GM12872 (cell line): ENCODE results near the gene XPC.

ENCODE experiments used
- TF ChIP-seq, protein P1 (sequence below): IDR thresholded peaks from 3 replicates; pipeline ENCODE4 v1.5.1; 2011; ENCODE audit warnings: low read depth, mild to moderate bottlenecking, low read length, moderate library complexity; ENCODE audit not compliant: insufficient read depth

Gene XPC

DNA sequence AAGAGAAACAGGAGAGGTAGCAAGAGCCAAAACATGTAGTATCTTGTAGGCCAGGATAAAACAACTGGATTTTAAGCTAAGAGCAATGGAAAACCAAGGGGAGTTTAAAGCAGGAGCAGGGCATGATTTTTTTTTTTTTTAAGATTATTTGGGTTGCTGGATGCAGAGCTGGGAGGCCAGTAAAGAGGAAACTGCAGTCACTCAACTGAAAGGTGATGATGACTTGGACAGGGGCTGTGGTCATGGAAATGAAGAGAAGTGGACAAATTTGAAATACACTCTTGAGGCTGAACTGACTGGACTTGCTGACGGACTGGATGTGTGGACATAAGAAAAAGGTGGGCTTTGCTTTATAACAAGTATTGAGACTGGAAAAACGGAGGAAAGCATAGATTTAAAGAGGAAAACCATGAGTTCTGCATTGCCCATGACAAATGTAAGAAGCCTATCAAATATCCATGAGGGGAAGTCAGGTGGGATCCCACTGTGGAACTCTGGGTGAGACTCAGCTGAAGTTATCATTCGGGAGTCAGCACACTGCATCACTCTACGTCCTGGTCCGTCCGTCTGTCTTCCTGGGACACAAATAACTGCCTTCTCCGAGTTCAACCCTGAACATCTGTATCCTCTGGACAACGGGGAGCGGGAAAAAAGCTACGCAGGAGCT is 688 bp downstream of the XPC start:
- TF ChIP-seq, protein P1, sequence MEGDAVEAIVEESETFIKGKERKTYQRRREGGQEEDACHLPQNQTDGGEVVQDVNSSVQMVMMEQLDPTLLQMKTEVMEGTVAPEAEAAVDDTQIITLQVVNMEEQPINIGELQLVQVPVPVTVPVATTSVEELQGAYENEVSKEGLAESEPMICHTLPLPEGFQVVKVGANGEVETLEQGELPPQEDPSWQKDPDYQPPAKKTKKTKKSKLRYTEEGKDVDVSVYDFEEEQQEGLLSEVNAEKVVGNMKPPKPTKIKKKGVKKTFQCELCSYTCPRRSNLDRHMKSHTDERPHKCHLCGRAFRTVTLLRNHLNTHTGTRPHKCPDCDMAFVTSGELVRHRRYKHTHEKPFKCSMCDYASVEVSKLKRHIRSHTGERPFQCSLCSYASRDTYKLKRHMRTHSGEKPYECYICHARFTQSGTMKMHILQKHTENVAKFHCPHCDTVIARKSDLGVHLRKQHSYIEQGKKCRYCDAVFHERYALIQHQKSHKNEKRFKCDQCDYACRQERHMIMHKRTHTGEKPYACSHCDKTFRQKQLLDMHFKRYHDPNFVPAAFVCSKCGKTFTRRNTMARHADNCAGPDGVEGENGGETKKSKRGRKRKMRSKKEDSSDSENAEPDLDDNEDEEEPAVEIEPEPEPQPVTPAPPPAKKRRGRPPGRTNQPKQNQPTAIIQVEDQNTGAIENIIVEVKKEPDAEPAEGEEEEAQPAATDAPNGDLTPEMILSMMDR: no peak

DNA sequence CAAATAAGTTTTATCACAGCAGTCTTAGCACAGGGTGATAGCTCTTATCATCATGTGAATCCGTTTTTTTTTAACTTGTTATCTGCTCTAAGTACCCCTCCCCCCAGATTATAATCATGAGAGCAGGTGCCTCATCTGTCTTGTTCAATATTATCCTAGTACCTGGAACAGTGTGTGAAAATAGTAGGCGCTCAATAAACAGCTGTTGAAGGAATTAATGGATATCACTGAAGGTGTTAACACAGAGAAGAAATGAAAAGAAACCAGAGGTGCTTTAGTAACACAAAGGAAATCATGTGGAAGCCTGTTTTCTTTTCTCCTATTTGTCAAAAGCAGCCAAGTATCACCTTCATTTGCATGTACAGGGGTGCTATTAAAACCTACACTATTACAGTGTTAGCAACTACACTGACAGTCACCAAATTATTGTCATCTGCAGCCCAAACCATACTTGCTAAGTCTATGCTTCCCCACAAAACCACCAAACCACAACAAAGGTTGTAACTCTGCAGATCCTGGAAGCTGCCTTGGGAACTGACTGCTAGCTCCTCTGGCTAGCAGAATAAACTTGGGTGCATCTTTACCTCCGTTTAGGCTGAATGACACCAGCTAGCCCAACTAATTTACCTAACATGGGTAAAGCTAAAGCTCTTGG is 2.9 kb downstream of the XPC start:
- TF ChIP-seq, protein P1: no peak

GRCh38 chr3:14174483-14174882 is 3.9 kb downstream of the XPC start:
- TF ChIP-seq, protein P1: no peak

DNA sequence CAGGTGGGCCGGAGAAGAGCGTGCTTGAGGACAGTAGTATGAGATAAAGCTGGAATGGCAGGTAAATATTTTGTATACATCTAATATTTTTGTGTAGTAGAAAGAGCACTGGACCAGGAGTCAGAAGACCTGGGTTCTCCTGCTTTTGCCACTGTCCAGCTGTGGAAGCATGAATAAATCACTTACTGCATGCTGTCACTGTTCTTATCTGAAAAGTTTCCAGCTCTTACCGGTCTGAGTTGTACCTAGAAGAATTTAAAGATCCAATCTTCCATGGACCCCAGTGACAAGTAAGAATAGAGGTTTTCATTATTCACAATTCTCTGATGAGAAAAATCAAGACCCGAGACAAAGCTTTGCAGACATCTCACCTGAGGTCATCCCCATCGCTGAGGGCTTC is 5.9 kb downstream of the XPC start:
- TF ChIP-seq, protein P1: no peak

- TF ChIP-seq, protein P1: no peak
Measured at GRCh38 chr3:14170531-14171159, 7.8 kb downstream of the XPC start.

DNA sequence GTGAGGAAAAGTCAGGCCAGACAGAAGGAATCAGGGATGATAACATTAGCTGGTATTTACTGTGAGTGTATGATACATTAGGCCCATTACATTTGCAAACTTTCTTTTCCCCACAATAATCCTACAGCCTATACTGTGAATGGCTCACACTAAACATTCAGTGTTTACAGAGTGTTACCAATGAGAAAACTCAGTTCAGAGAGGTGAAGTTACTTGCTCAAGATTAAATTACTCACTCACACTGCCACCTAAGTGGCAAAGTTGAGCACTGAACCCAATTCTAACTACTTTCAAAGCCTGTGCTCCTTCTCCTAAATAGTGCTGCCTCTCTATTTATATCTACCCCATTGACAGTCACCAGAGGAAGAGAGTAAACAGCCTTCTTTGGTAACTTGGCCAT is 8.5 kb downstream of the XPC start:
- TF ChIP-seq, protein P1: no peak

GRCh38 chr3:14169435-14169834 is 9.0 kb downstream of the XPC start:
- TF ChIP-seq, protein P1: no peak
